GM21526 (cell line): ENCODE results near the gene LHFPL2.

Experiments used
- ATAC-seq: cut with Tn5 transposase; IDR thresholded peaks from one replicate; pipeline ENCODE4 v1.9.1; 2021; ENCODE audit warnings: moderate library complexity; ENCODE audit not compliant: unreplicated experiment, low FRiP score

LHFPL2 gene

DNA sequence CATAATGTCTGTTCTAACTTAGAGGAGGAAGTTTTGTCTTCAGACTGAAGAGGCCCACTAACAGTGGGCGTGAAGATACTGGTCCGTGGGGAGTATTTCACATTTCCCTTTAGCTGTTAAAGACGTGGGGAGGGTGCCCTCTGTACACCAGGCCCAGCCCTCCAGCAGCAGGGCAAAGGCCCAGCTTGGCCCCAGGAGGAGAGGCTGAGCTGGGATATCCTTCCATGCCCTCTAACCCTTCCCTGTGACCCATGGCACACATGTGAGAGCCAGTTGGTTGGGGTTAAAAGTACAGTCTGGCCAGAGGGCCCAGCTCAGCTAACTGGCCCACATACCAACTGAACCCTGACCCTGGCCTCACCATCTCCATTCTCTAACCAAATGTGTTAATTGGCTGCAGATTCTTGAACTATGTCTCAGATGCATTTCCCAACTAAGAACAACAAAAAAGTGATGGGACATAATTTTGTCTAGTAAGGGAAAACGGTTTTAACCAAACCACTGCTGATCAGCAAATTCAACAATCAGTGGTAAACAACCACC, 74.4 kb downstream of the LHFPL2 start:
- no peak for ATAC-seq

DNA sequence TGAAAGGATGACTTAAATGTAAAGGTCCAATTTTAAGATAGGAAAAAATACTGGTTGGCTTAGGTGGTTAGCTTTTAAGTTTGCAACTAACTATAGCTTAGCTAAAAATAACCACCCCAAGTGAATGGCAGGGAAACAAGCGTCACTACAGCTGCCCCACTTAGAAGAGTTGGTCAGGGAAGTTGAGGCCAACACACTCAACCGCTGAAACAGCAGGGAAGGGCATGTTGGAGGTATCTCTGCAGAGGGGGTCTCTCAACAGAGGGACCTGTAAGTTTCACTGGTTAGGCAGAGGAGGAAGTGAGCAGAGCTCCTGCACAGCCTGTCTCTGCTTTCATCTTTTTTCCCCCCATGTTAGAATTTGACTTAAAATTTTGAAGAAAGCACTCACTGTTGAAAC, 75.3 kb downstream of the LHFPL2 start:
- peak; percentile 45 for ATAC-seq

DNA sequence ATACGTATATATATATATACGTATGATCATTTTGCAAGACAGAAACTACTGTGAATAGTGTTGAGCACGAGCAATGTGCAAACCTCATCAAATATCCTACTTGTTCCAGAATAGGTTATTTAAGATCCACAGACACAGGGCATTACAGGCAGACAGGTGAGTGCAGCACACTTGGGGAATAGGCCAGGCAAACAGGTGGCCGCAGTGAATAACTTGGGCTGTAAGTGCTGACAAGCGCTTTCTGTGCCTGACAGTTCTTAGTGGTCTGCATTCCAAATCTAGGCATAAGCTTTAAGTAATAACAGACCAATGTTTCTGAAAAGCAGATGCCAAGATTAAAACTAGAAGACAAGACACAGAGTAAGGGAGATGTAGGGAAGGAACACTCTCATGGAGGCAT, 77.9 kb downstream of the LHFPL2 start:
- ATAC-seq, result no peak

DNA sequence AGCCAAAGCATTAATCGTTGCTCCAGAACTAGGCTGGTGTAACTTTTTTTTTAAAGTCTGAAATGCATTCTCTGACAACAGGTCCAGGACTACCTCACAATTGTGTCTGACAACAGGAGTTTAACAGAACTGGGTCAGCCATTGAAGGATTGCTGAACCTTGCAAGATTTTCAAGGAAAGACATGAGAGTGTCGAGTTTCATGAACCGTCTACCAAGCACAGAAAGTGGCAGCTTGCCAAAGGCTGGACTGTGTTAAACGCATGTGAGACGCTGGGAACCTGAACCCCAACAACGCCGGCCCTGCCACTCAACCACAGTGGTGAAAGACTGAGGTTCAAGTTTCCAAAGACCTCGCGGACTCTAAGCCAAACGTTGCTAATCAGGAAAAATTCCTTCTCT, 79.1 kb downstream of the LHFPL2 start:
- no peak for ATAC-seq

DNA sequence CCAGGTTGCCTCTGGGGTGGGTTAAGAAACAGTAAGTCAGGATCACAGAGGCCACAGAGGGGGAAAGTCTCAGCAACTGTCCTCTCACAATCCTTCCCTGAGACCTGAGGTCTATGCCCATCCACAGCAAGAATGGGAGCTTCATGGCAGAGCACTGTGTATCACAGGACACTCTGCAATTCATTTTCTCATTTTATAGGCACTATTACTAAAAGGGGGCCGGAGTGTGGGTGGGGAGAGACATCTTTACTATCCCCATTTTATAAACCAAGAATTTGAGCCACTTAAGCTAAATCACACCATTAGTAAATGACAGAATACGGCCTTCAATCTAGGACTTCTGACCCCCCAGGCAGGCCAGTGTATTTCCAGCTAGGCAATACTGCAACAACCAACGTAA, 79.9 kb downstream of the LHFPL2 start:
- ATAC-seq, result no peak

- no peak for ATAC-seq
These were observed 80.4 kb downstream of the LHFPL2 start for GRCh38 chr5:78568212-78568611.

DNA sequence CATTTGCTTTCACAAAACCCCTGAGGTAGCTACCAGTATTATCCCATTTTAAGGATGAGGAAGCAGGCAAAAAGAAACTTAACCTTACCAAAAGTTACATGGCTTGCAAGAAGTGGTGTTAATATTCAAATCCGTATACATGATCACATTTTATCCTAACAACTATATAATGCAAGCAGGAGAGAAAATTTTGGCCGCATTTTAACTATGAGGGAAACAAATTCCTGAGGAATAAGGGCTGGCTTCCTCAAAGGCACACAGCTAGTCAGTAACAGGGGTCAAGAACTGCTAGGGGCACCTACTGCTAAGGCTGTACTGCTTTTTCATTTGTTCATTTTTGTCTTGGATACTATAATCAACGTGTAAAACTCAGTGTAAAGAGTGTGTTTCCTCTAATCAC, 81.0 kb downstream of the LHFPL2 start:
- no peak for ATAC-seq

GRCh38 chr5:78566747-78567425, 81.7 kb downstream of the LHFPL2 start:
- ATAC-seq, result no peak

DNA sequence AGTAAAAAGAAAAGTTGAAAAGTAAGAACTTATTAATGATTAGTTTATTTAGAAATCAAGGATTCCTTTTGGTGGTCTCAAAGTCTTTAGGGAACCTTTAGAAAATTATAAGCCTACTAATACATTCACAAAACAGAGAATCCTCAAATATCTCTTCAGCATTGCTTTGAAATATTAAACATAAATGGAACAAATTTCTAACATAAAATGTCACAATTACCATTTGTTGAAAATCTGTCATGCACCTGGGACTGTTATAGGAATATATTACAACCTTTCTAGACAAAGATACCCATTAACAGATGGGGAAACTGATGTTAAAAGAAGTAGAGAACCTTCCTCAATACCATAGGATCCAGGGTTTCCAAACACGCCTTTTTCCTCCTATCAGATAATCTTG, 83.2 kb downstream of the LHFPL2 start:
- ATAC-seq, result no peak

DNA sequence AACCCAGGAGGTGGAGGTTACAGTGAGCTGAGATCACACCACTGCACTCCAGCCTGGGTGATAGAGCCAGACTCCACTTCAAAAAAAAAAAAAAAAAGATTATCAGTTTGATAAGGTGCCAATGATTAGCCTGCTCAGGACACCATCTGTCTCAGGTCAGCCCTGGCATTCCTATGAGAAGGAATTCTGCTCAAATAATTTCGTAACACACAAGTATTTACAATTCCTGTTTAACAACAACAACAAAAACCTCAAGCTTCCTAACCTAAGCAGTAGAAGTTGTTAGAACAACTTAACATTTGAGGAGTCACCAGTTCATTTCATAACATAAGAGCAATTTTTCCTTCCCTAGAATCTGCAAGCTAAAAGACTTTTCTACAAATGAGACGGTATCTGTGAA, 85.0 kb downstream of the LHFPL2 start:
- no peak for ATAC-seq

DNA sequence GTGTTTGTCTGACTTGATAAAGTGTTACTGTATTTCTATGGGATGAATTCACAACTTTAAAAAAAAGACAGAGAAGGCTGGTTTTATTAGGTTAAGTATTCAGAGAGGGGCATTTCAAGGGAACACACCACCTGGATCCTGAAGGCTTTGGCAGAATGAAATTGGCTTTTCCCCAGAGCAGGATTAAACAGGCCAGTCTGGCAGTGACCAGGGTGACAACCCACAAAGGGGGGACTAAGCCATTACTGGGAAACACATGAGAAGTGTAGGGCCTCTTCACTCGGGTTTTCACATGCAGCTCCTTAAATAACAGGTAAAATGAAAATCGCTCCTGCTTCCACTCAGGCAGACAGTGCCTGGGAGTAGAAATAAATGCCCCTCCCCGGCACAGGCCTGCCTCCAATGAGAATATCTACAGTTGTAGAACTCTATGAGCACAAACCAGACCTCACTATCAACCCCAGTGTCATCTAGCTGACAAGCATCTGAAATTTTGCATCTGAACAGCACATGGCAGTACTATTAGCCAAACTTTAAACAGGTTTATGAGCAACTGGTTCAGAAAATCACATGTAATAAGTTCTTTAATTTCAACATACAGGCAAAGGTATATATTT, 85.8 kb downstream of the LHFPL2 start:
- ATAC-seq, result no peak

- ATAC-seq, result no peak
These were observed 86.6 kb downstream of the LHFPL2 start for GRCh38 chr5:78562001-78562400.

- ATAC-seq, result no peak
These were observed 87.3 kb downstream of the LHFPL2 start for GRCh38 chr5:78561261-78561660.

GRCh38 chr5:78560000-78560855, 88.3 kb downstream of the LHFPL2 start:
- no peak for ATAC-seq

GRCh38 chr5:78557601-78558000, 91.0 kb downstream of the LHFPL2 start:
- ATAC-seq, result no peak

DNA sequence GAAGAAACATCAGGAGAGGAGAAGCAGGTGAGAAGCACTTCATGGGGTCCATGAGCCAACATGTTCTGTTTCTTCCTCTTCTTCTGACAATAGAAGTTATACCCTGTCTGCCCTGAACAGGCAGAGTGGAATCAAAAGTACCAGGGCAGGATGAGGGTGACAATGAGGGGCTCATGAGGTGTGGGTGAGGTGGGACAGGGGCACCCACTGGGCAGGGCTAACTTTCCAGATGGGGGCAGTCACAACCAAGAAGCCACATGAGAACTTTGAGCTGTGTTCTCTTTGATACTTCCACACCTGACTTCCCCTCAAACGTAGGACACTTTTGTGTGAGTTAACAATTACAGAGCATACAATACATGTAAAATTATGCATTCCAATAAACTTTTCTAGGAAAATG, 92.7 kb downstream of the LHFPL2 start:
- no peak for ATAC-seq

- no peak for ATAC-seq
These were observed 93.9 kb downstream of the LHFPL2 start for GRCh38 chr5:78554670-78555069.

DNA sequence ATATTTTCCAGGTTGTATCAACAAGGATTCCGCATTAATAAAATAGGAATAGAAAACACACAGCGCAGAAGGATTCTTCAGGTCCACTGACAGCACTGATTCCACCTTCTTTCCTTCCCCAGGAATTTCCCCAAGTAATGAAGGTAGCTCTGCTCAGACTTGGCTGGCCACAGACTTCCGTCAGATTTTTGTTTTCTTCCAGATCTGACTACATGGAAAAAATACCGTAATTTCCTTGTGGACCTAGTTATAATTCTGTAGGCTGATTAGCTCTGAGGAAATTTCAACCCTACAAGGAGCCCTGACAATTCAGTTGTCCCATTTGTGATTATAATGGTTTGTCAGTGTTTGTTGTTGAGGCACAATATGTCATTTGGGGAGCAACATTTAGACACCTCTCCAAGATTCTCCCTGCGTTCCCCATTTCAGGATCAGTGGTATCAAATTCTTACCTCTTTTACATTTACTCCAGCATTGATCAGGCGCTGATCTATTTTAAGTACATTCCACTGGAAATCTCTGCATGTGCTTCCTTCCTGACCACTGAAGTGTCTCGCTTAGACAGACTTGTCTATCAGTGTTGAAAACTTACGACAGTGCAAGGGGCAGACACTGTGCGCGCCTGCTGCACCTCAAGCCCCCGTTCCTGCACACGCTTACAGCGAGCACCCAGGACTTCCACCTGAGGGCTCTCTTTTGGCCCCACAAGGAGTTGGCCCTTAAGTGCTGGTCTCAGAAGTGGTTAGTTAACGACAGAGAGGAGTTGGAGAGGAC, 94.8 kb downstream of the LHFPL2 start:
- ATAC-seq, result no peak

DNA sequence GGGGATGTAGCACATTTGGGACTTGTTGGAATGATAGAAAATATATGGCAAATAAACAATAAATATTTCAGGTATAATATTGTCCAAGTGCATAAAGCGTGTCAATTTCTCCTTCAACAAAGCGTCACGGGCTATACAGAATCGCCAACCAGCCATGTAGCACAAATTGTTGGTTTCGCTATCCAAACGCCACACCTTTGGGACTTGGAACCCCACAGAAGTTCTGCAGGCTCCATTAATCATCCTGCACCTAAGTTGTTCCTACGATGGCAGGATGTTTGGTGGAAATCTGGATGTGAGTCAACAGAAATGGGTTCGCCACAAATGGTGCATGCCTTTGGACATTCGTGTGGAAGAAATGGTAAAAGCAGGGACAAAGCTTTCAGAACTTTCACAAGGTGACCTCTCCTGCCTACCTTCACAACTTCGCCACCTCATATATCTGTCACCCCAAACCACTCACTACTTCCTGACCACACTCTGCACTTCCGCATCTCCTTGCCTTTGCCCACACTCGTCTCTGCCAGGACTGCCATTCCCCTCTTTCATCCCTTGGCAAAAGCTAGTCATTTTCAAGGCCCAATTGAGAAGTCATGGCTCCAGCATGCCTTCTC, 95.7 kb downstream of the LHFPL2 start:
- ATAC-seq, result no peak

GRCh38 chr5:78550891-78551290, 97.7 kb downstream of the LHFPL2 start:
- ATAC-seq, result no peak
